K562 (cell line): ENCODE data around the gene CHRM1. TPM values are rescaled to one million over a fixed set of nuclear protein-coding genes. Genes with fewer than 3 reads are reported as not detected.

Experiments
- ATAC-seq: fragments of 200-7000 bp; cut with Tn5 transposase; 3 replicates; pipeline ENCODE4 v1.9.1; 2020; ENCODE audit warnings: moderate library complexity
- BruUV-seq: library from RNA; stranded (reverse); fragments of 400-500 nt; replicated peaks from 2 replicates; lab custom pipeline; 2021; lab: Mats Ljungman, UMichigan
- CTCF ChIA-PET: fragments of 300-600 bp; formaldehyde crosslinking; extraction: SDS; loops from one replicate; lab custom pipeline; 2021; ENCODE audit warnings: low intra/inter-chr PET ratio; lab: Yijun Ruan, JAX
- POLR2A ChIA-PET: fragments of 300-600, 350-650 bp; sonication (Branson Sonifier 250); formaldehyde crosslinking; extraction: SDS; loops from one replicate; lab custom pipeline; 2021; ENCODE audit warnings: antibody characterized with exemption, inconsistent platforms; lab: Yijun Ruan, JAX
- DNase-seq, 4 experiments: peaks; one replicate each; pipeline versions ENCODE4 v3.0.0 to v3.0.0-alpha.2; 2011 to 2018; ENCODE audit warnings: low spot score in 3 of 4, mixed read lengths in 3 of 4; ENCODE audit errors: extremely low read depth in 1 of 4
- FAIRE-seq: peaks from 2 replicates; lab custom pipeline; 2011; peaks lifted over from hg19 to GRCh38; lab: Jason Lieb, UNC
- H2AFZ ChIP-seq: 2 replicates; pipeline ENCODE4 v1.6.0; 2011; ENCODE audit warnings: low read depth, low read length, control low read depth, inconsistent platforms
- H3K27ac ChIP-seq: fragments of 200-600 bp; 3 replicates; pipeline ENCODE4 v1.8.0; 2011; ENCODE audit warnings: low read depth, mild to moderate bottlenecking, control low read depth, inconsistent platforms, low read length, moderate library complexity, mixed read lengths; ENCODE audit errors: extremely low read depth
- H3K27me3 ChIP-seq, 2 experiments: fragments of 300-600 bp in 1 of 2; 2 replicates in 1 of 2; 3 replicates in 1 of 2; pipeline versions ENCODE4 v1.6.0 to v1.8.0; 2011; ENCODE audit warnings: inconsistent platforms in 2 of 2, low read length in 2 of 2, mild to moderate bottlenecking in 1 of 2, mixed read lengths in 1 of 2, moderate library complexity in 1 of 2; ENCODE audit not compliant: control insufficient read depth in 2 of 2, insufficient read depth in 2 of 2
- H3K36me3 ChIP-seq: fragments of 300-600 bp; 3 replicates; pipeline ENCODE4 v1.8.0; 2011; ENCODE audit warnings: mild to moderate bottlenecking, low read length, inconsistent platforms; ENCODE audit not compliant: control insufficient read depth, insufficient read depth
- H3K4me1 ChIP-seq, 2 experiments: fragments of 200-600 bp in 1 of 2; replicated peaks in 1 of 2; 2 replicates in 1 of 2; 3 replicates in 1 of 2; pipeline versions ENCODE4 v1.5.1 to v1.8.0; 2011; ENCODE audit warnings: inconsistent platforms in 2 of 2, low read length in 2 of 2, mild to moderate bottlenecking in 1 of 2, mixed read lengths in 1 of 2, moderate library complexity in 1 of 2; ENCODE audit not compliant: control insufficient read depth in 2 of 2, insufficient read depth in 2 of 2
- H3K4me2 ChIP-seq: 2 replicates; pipeline ENCODE4 v1.6.1; 2011; ENCODE audit warnings: low read length, control low read depth, inconsistent platforms, mixed read lengths; ENCODE audit not compliant: insufficient read depth
- H3K4me3 ChIP-seq: fragments of 200-600 bp; sonication (generic), shearing (Covaris generic); 2 replicates; pipeline ENCODE4 v1.5.1; 2016; ENCODE audit warnings: control low read depth, inconsistent platforms
- H3K79me2 ChIP-seq: fragments of 200-600 bp; 3 replicates; pipeline ENCODE4 v1.8.0; 2011; ENCODE audit warnings: low read length, inconsistent platforms; ENCODE audit not compliant: control insufficient read depth, insufficient read depth
- H3K9ac ChIP-seq, 2 experiments: 2 replicates each; pipeline versions ENCODE4 v1.6.0 to v1.6.1; 2011; ENCODE audit warnings: low read depth in 2 of 2, low read length in 2 of 2, control low read depth in 1 of 2, inconsistent platforms in 1 of 2, mild to moderate bottlenecking in 1 of 2, mixed read lengths in 1 of 2; ENCODE audit not compliant: insufficient read depth in 1 of 2
- H3K9me1 ChIP-seq: one replicate; pipeline ENCODE4 v1.6.0; 2011; ENCODE audit warnings: inconsistent platforms, mild to moderate bottlenecking, low read length, moderate library complexity; ENCODE audit not compliant: control insufficient read depth, insufficient read depth
- H3K9me3 ChIP-seq: replicated peaks from 2 replicates; pipeline ENCODE4 v1.5.1; 2011; ENCODE audit warnings: low read depth, low read length, inconsistent platforms; ENCODE audit not compliant: control insufficient read depth, insufficient read depth
- H4K20me1 ChIP-seq: replicated peaks from 2 replicates; pipeline ENCODE4 v1.6.1; 2011; ENCODE audit warnings: low read length, inconsistent platforms, mixed read lengths; ENCODE audit not compliant: control insufficient read depth, insufficient read depth
- C11orf30 ChIP-seq: fragments of 450-650 bp; IDR thresholded peaks from 2 replicates; pipeline ENCODE4 v1.6.1; 2016; ENCODE audit warnings: low read depth, mild to moderate bottlenecking
- GATA2 ChIP-seq: sonication (generic); formaldehyde crosslinking; IDR thresholded peaks from 2 replicates; pipeline ENCODE4 v1.4.0; 2020; ENCODE audit warnings: mild to moderate bottlenecking, missing genetic modification reagents
- HDAC2 ChIP-seq: fragments of 450-650 bp; IDR thresholded peaks from 2 replicates; pipeline ENCODE4 v1.6.1; 2016; ENCODE audit warnings: mild to moderate bottlenecking
- RFX5 ChIP-seq: IDR thresholded peaks from 2 replicates; pipeline ENCODE4 v1.6.1; 2011; ENCODE audit warnings: low read depth, mild to moderate bottlenecking, improper control_type of control experiment, low read length
- ZNF174 ChIP-seq: fragments of 250-450 bp; sonication (Bioruptor Pico); IDR thresholded peaks from 2 replicates; pipeline ENCODE4 v1.4.0; 2020; ENCODE audit warnings: mild to moderate bottlenecking
- ZNF347 ChIP-seq: fragments of 450-650 bp; formaldehyde crosslinking; IDR thresholded peaks from 2 replicates; pipeline ENCODE4 v1.4.0; 2020; ENCODE audit warnings: low read depth, mild to moderate bottlenecking, moderate library complexity
- WGBS: fragments of 100-300 bp; shearing (Covaris generic); methylation state at CpG from one replicate; pipeline ENCODE4 v1.1.6; 2016; ENCODE audit warnings: low coverage, mixed read lengths; ENCODE audit not compliant: insufficient coverage; ENCODE audit errors: missing lambda C conversion rate; 5-methylcytosine and 5-hydroxymethylcytosine counted together
- in situ Hi-C: fragments of 300-500 bp; cut with MboI; formaldehyde crosslinking; loops from 4 replicates; pipeline ENCODE4 v1.15.0; 2018; ENCODE audit warnings: inconsistent platforms, mixed read lengths
- intact Hi-C: fragments of 100-400 bp; cut with micrococcal nuclease; formaldehyde crosslinking; loops from 2 replicates; pipeline ENCODE4 v1.14.2; 2022
- polyA plus RNA-seq, 8 experiments: library from polyadenylated mRNA; depleted of rRNA in 4 of 8; stranded (reverse) in 5 of 8; unstranded in 3 of 8; fragments of >200 nt; fragmentation: Nextera tagmentation in 2 of 8; fragmentation: Illumina TruSeq in 1 of 8; extraction: Ambion mirVana in 2 of 8; extraction: Trizol in 1 of 8; gene quantifications; 2 replicates each; pipeline versions ENCODE4 v1.2.1 to v1.2.3, GENCODE V29; 2011 to 2014; ENCODE audit warnings: inconsistent platforms in 1 of 8, missing spikeins in 1 of 8
- total RNA-seq, 7 experiments: library from RNA; depleted of rRNA in 6 of 7; stranded (reverse); fragments of >200 nt in 6 of 7; fragmentation: Illumina TruSeq in 2 of 7; extraction: Trizol in 2 of 7; gene quantifications; 2 replicates each; pipeline versions ENCODE4 v1.2.1 to v1.2.3, GENCODE V29; 2011 to 2021; ENCODE audit warnings: low replicate concordance in 1 of 7

CHRM1 gene
- total and polyA plus RNA-seq, 9 of the 15 experiments (the other 6 are each of a cell fraction or from before 2014, with no cell fraction given): not detected

GRCh38 chr11:62865635-62866034, 55.5 kb downstream of the CHRM1 start:
- no peak overlapping the region for H3K9ac ChIP-seq
- peaks cover 62% of the 10 kb centered on the region for H3K36me3 ChIP-seq
- H4K20me1 ChIP-seq: peaks cover 13% of the 10 kb centered on the region
- H3K4me2 ChIP-seq: no peak overlapping the region
- ATAC-seq: no peak
- H3K4me3 ChIP-seq: no peak overlapping the region
- no peak for DNase-seq
- WGBS: 87% methylated on average over 6 of the region's 6 CpGs
- no peaks in the 10 kb centered on the region for H3K9me3 ChIP-seq
- ChIA-PET CTCF (no interaction called here), POLR2A (interaction anchor here (0.6 to 7.2 kb wide), 12 partner anchors 8 to 176 kb away, joined by 3 to 45 read pairs (median 5); partner anchors contain the start of genes LRRN4CL, SLC3A2 and TMEM179B)
- no peaks in the 10 kb centered on the region for H3K9me1 ChIP-seq
- intact Hi-C loops: no loop called here
- no peak overlapping the region for H2AFZ ChIP-seq
- H3K4me1 ChIP-seq: peaks cover 16 to 23% of the 10 kb centered on the region in 2 experiments; a peak in 4 of 5 replicates
- no peak for TF ChIP-seq ZNF174 (CRISPR knock-in tag)
- TF ChIP-seq, all 486 proteins: peak for 0
- no TSS peak for BruUV-seq
- Histone ChIP-seq H3K27ac (no peak overlapping the region; the same call in 2 of the 3 replicates), H3K79me2 (peaks cover 94% of the 10 kb centered on the region), H3K27me3 (no peaks in the 10 kb centered on the region)
- FAIRE-seq: no peak
- in situ Hi-C loops: loop anchor here (25.0 kb wide), 1 partner anchor 478 kb away; no protein-coding TSS in a partner anchor

GRCh38 chr11:62863687-62864335, 57.4 kb downstream of the CHRM1 start:
- peaks cover 13% of the 10 kb centered on the region for H4K20me1 ChIP-seq
- 71% methylated on average over 4 of the region's 4 CpGs for WGBS
- ChIA-PET CTCF (interaction anchor here (4.1 kb wide), 1 partner anchor 77 kb away, joined by 51 read pairs; the partner anchor contains the start of gene TMEM179B), POLR2A (interaction anchor here (0.6 to 7.2 kb wide), 10 partner anchors 9 to 450 kb away, joined by 3 to 45 read pairs (median 8); partner anchors contain the start of genes SLC3A2 and WDR74)
- H3K9ac ChIP-seq: no peak overlapping the region
- ATAC-seq: no peak
- H3K9me3 ChIP-seq: no peaks in the 10 kb centered on the region
- no peak overlapping the region for H3K4me3 ChIP-seq
- no TSS peak for BruUV-seq
- no peak overlapping the region for H3K4me2 ChIP-seq
- H3K27ac ChIP-seq: no peak overlapping the region
- intact Hi-C loops: loop anchor here (2.0 to 5.0 kb wide), 3 partner anchors 17 to 137 kb away; partner anchors contain the start of genes HNRNPUL2, NXF1, SLC3A2 and TTC9C
- TF ChIP-seq C11orf30: no peak
- TF ChIP-seq ZNF347: no peak
- TF ChIP-seq GATA2 (CRISPR knock-in tag): no peak
- no peak for TF ChIP-seq RFX5
- no peak for TF ChIP-seq HDAC2
- TF ChIP-seq, all 486 proteins: peak for 0
- Histone ChIP-seq H3K4me1 (peaks cover 22 to 28% of the 10 kb centered on the region in 2 experiments; a peak in 4 of 5 replicates), H3K9me1 (no peaks in the 10 kb centered on the region), H3K27me3 (no peaks in the 10 kb centered on the region), H2AFZ (no peak overlapping the region), H3K36me3 (peaks cover 61% of the 10 kb centered on the region), H3K79me2 (peaks cover 96% of the 10 kb centered on the region)
- in situ Hi-C loops: loop anchor here (25.0 kb wide), 1 partner anchor 477 kb away; no protein-coding TSS in a partner anchor
- FAIRE-seq: no peak
- DNase-seq: no peak
